GM18873 (cell line): ENCODE results near the gene TRA2A.
"Not testable (repeated sequence)": the region's sequence is repeated elsewhere in the genome, so short reads cannot be mapped to it uniquely, and the experiment has no call there.

Source experiments
- ATAC-seq: cut with Tn5 transposase; IDR thresholded peaks from one replicate; pipeline ENCODE4 v1.9.1; 2021; ENCODE audit warnings: mild to moderate bottlenecking, moderate library complexity, moderate number of reproducible peaks; ENCODE audit not compliant: unreplicated experiment, low FRiP score

TRA2A gene

DNA sequence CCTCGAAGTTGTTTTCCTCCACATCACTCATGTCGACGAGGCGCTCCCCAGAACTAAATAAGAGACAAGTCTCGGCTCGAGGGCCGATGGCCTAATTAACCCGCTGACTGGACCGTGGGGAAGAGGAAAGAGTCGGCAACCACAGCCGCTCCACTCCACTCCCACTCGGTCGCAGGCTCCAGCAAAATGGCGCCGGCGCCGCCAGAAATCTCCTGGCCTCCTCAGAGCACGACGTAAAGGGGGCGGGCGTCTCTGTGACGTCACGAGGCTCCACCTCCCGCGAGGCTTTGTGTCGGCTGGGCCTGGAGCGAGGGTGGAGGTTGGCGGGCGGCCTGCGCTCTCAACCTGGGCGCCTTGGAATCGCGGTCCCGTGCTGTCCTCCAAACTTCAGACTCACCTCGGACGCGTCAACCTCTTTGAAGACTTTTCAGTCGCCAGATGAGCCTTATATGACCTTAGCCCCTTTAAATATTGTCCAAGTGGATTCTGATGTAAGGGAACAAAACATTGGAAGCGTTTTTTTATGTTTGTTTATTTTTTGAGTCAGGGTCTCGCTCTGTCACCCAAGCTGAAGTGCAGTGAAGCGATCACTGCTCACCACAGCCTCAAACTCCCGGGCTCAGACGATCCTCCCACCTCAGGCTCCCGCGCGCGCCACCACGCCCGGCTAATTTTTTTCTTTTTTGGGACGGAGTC lies at the start of gene TRA2A:
TRA2A (minus strand) TSS at position 188 of the 696 bp plus-strand sequence; CDS start at position 31, 157 bp downstream.
- ATAC-seq: peak; percentile 72

DNA sequence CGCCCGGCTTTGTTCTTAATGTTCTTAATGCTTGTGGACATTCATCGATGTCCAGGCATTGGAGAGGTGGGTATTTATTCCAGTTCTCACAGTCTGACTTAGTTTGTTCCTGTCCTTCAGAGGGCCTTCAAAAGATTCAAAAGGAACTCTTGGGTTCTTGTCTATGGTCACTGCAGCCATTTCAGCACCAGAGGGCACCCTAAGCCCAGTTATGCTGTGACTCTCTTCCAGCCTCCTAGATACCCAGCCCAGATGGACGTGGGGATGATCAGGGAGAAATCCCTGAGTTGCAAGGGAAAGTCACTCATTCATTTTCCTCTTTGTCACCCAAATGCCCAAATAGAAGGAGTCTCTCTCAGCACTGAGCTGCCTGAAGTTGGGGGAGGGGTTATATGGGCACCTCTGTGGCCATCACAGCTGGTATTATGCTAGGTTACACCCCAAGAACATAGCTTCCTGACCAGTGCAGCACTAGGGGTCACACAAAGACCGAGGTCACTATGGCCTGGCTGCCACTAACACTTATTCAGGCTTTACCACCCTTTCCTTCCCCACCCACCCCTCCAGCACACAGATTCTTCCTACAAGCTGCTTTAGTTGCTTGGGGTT lies 38.9 kb upstream of the TRA2A start:
- ATAC-seq: no peak

DNA sequence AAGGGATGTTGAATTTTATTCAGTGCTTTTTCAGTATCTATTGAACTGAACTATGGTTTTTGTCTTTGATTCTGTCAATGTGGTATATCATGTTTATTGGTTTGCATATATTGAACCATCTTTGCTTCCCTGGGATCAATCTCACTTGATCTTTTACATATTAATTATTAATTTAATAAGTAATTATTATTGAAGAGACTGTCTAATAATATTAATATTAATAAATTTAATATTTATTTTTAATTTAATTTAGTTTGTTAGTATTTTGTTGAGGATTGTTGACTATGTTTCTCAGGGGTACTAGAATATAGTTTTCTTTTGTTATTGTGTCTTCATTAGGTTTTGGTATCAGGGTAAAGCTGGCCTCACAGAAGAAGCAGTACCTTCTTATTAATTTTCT lies 26.5 kb upstream of the TRA2A start:
- ATAC-seq: no peak

DNA sequence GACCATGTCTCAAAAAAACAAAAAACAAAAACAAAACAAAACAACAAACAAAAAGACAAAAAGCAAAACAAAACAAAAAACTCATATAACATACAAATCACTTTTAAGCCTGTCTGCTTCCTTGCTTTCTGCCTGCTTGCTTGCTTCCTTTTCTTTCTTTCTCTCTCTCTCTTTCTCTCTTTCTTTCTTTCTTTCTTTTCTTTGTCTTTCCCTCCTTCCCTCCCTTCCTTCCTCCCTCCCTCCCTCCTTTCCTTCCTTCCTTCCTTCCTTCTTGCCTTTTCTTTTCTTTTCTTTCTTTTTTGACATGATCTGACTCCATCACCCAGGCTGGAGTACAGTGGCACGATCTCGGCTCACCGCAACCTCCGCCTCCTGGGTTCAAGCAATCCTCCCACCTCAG lies 15.9 kb upstream of the TRA2A start:
- no peak for ATAC-seq

DNA sequence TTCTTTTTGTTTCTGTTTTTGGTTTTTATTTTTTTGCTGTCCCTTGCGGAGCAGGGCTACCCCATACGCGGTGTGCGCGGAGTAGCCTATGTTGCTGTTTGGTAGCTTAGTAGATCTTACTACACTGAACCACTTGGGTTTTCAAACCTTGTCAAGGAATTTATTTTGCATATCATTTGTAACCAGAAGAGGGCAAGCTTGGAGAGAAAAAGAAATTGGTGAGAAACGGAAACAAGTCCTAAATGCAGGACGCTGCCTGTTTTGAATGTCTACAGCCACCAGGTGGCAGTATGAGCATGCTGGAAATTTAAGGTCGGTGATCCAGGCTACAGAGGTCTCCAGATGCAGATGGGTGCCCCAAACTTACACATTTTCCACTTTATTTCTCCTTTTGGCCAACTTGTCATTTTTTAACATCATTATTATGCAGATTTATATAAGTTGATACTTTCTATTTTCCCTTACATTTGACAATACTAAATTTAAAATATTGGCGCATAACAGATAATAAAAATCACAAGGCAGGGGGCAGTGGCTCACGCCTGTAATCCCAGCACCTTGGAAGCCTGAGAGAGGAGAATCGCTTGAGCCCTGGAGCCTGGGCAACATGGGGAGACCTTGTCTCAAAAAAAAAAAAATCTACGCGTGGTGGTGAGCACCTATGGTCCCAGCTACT lies 15.3 kb upstream of the TRA2A start:
- no peak for ATAC-seq

DNA sequence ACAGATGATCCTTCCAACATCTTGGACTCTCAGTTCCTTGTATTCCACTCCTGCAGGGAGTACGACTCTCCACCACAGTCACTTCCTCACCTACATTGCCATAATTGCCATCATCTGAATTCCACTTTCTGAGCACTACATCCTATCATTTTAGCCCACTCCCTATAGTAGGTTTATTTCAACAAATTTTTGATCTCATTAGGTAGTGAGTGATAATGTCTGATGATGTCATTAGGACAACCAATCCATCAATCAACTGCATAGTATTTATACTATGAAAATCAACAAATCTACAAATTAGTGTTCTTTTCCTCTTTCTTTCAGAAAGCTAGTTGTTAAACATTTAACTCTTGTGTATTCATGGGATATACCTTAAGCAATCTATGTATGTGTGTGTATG lies 13.7 kb upstream of the TRA2A start:
- ATAC-seq: no peak

DNA sequence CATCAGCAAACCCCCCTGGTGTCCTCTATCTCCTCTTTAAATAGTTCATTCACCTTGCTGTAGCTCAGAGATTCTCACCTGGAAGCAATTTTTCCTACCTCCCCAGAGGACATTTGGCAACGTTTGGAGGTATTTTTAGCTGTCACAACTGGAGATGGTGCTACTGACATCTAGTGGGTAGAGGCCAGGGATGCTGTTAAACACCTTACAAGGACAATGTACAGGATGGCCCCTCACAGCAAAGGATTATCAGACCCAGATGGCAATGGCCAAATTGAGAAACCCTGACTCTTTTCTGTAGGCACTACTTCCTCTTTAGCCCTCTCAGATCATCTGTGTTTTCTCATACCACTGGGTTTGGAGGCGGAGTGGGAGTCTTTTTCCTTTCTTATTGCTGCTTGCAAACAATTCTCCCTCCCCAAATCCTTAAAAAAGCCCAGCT lies 13.2 kb upstream of the TRA2A start:
- ATAC-seq: peak; percentile 56

DNA sequence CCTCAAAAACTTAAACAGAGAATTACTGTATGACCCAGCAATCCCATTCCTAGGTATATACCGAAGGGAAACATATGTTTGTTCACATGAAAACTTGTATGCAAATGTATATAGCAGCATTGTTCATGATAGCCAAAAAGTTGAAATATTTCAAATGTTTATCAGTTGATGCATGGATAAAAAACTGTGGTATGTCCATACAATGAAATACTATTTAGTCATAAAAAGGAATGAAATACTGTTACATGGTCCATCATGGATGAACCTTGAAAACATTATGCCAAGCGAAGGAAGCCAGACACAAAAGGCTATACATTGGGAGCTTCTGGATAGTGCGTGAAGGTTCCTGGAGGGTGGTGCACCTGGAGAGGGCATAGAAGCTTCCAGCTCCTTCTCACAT lies 11.0 kb upstream of the TRA2A start:
- no peak for ATAC-seq

DNA sequence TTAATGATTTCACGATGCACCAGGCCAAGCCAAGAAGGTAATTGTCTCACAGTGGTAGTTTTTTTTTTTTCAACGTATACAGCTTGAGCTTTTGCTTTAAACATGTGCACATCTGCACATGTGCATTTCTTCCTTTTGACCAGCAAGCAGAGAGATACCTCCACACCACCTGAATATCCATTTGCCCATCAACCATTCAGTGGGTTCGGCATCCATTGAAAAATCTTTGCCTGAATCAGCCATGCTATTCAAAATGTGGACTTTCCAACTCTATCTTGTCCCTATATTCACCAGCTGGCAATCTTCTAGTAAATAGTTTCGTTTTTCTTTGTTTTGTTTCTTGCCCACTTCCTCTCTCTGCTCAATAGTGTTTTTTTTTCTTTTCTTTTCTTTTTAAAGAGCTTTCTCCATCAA lies 7.7 kb upstream of the TRA2A start:
- ATAC-seq: no peak

DNA sequence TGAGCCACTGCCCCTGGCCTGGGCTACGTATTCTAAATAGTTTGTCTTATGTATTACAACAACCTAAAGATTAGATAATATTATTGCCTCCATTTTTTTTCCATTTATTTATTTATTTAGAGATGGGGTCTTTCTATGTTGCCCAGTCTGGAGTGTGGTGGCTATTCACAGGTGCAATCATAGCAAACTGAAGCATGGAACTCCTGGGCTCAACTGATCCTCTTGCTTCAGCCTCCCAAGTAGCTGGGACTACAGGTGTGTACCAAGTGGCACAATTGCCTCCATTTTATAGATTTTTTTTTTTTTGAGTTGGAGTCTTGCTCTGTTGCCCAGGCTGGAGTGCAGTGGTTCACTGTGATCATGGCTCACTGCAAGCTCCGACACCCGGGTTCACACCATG lies 6.5 kb upstream of the TRA2A start:
- ATAC-seq: no peak

DNA sequence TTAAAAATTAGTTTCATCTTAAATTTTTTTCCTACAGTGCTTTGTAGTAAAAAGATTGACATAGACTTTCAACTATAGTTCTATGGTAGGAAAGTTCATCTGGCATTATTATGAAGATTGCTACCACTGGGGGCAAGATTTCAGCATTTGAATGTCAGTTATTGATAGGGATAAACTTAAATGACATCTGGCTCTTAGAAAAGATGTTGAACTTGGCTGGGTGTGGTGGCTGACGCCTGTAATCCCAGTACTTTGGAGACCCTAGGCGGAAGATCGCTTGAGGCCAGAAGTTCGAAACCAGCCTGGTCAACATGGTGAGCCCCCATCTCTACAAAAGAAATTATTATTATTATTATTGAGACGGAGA lies 1.4 kb upstream of the TRA2A start:
- no peak for ATAC-seq

DNA sequence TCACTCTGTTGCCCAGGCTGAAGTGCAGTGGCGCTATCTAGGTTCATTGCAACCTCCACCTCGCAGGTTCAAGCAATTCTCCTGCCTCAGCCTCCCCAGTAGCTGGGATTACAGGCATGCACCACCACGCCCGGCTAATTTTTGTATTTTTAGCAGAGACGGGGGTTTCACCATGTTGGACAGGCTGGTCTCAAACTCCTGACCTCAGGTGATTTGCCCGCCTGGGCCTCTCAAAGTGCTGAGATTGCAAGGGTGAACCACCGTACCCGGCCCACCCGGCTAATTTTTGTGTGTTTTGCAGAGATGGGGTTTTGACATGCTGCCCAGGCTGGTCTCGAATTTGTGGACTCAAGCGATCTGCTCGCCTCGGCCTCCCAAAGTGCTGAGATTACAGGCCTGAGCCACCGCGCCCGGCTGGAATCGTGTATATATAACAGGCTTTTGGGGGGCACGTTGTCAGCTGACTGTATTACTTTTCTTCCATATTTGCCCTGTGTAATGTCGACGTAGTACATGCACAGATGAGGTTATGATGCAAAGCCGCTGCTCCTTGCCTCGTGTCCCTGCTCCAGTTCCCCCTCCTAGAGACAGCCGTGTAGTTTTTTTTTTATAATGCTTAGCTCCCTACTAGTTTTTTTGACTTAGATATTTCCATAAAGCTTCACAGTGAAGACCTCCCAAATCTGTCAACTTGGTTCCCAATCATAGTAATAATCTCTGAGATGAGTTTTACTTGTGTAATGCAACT lies 883 bp upstream of the TRA2A start:
- no peak for ATAC-seq

DNA sequence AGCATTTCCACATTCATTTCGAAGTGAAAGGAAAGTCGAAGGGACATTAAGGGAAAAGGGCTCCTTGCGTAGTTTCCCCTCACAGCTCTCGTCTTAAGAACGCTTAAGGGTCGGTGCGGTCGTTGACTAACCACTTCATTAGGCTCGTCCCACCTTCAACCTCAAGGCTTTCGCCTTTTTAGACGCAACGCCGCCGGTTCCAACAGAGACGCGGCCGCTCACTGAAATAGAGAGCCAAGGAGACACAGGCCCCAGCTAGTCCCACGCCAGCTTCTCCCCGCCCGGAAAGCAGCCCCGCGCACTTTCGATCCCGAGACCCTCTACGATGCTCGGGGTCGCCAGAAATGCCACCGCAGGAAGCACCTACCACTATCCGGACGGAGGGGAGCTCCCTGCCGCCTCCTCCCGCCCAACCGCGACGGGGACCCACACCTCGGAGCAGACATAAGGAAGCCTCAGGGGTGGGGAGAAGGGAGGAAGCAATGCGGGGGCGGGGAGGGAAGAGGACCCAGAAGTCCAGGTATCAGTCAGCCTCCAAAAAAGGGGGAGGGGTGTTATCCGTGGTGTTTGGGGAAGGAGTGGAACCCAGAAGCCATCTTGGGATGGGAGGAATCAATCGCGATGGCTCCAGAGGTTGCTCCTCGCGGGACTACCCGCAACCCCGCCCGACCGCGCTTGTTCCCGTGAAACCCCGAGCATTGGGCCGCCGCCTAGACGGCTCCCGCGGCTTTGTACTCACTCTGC lies 559 bp downstream of the TRA2A start:
- peak; percentile 18 for ATAC-seq

DNA sequence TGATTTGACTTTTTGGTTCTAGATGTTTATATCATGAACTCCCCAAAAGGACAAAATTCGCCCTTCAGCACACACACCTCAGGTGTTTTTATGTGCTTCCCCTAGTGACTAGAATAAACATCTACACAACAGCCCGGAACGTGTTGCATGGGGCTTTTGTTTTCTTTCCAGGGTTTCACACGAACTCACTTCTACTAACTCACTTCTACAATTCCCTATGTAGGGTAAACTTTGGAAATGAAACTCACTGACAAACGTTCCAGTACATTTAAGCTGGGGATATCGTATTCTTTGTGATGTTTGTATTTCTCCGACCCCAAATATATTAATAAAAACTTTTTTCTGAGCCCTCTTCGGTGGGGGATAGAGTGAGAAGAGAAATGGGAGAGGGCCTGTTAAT lies 1.4 kb downstream of the TRA2A start:
- no peak for ATAC-seq

DNA sequence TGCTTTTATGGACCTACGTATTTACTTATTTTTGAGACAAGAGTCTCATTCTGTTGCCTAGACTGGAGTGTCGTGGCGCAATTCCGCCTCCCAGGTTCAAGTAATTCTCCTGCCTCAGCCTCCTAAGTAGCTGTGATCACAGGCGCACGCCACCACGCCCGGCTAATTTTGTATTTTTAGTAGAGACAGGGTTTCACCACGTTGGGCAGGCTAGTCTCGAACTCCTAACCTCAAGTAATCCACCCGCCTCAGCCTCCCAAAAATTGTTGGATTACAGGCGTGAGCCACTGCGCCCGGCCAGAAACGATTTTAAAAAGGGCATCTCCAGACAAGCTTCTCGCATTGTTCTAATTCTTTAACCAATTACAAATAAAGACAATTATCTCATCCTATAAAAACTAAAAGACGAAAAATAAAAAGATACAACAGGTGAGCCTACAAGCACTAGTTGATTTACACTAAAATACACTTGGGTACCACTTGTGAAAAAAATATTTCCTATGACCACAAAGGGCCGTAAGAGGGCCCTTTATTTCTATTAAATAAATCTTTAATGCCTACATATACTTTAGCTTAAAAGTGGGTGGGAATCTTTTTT lies 2.4 kb downstream of the TRA2A start:
- ATAC-seq: no peak

DNA sequence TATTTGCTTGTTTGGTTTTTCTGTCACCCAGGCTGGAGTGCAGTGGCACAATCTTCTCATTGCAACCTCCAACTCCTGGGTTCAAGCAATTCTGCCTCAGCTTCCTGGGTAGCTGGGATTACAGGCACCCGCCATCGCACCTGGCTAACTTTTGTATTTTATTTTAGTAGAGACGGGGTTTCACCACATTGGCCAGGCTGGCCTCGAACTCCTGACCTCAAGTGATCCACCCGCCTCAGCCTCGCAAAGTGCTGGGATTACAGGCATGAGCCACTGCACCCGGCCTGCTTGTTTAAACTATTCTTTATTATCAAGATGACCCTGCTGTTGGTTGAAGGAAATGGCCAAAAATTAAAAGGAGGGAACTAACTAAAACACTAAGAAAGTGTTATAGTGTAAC lies 6.2 kb downstream of the TRA2A start:
- ATAC-seq: not testable (repeated sequence)

DNA sequence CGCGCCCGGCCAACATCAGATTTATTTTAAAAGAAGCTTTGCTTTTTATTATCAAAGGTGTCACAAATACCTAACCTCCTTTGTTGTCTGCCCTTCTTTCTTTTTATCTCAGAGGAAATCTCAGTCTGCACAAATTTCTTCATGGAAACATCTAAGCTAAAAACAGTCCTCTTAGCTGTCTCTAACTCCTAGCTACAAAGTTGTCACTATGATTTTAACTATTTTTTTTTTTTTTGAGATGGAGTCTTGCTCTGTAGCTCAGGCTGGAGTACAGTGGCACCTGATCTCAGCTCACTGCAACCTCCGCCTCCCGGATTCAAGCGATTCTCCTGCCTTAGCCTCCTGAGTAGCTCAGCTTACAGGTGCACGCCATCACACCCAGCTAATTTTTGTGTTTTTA lies 7.3 kb downstream of the TRA2A start:
- no peak for ATAC-seq

DNA sequence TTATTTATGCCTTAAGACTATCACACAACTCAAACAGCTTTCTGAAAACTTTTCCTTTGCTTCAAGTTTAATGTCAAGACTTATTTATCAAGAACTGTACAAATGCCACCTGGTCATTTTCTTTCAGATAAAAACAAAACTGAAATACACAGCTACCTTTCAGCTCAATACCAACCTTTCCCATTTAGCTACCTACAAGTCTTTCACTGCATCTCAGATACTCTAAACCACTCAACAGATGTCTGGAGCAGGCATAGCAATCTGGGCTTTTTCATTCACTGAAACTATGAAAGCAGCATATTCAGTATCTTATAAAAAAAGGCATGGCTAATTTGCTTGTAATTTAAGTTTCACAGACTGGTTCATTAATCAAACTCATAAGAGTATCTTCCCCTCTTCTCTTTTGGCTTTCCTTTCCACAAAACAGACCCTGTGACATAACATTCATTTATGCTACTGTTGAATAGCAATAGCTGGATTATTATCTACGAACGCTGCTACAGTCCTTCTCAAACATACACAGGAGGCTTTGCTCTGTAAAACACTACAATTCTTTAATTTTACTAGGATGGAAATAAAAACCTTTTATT lies 8.2 kb downstream of the TRA2A start:
- no peak for ATAC-seq

DNA sequence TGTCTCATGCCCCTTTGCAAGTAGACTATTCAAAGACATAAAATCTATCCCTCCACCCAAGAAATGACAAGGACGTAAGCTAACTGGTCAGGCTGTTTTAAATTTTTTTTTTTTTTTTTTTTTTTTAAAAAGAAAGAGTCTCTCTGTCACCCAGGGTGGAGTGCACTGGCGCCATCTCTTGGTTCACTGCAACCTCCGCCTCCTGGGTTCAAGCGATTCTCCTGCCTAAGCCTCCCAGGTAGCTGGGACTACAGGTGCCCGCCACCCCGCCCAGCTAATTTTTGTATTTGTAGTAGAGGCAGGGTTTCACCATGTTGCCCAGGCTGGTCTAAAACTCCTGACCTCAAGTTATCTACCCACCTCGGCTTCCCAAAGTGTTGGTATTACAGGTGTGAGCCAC lies 11.2 kb downstream of the TRA2A start:
- ATAC-seq: no peak

DNA sequence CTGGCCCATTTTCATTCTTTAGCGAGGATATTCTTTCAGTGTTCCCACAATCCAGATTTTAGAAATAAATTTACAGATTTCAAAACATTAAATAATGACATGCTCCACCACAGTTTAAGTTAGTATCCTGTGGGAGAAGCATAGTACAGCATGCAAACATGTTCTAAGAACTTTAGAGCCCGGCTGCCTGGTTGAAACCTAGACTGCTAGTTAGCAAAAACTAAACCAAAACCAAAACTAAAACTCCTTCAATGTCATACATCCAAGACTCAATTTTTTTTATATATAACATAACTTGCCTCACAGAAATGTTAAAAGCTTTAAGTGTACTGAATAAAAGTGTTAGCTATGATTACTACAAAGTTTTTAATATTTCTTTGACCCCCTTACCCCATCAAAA lies 17.0 kb downstream of the TRA2A start:
- no peak for ATAC-seq
